WERI-Rb-1 (cell line): Measurements from ENCODE around the gene PIK3C2G.
"Not testable (repeated sequence)": the region's sequence is repeated elsewhere in the genome, so short reads cannot be mapped to it uniquely, and the experiment has no call there.

Experiments used
- DNase-seq: peaks from one replicate; pipeline ENCODE4 v3.0.0-alpha.2; 2020
- H3K27ac ChIP-seq: fragments of 250-450 bp; sonication (Bioruptor Pico); 2 replicates; pipeline ENCODE4 v1.5.1; 2020; ENCODE audit warnings: mild to moderate bottlenecking, moderate library complexity
- H3K27me3 ChIP-seq: fragments of 250-450 bp; sonication (Bioruptor Pico); 2 replicates; pipeline ENCODE4 v1.5.1; 2021; ENCODE audit warnings: mild to moderate bottlenecking, low read depth, moderate library complexity; ENCODE audit not compliant: insufficient read depth, severe bottlenecking
- H3K36me3 ChIP-seq: fragments of 250-450 bp; sonication (Bioruptor Pico); 2 replicates; pipeline ENCODE4 v1.5.1; 2020; ENCODE audit warnings: mild to moderate bottlenecking, moderate library complexity
- H3K4me3 ChIP-seq: 2 replicates; pipeline ENCODE4 v1.5.1; 2011; ENCODE audit warnings: low read depth, mild to moderate bottlenecking, control low read depth, low read length
- H3K9me3 ChIP-seq: fragments of 250-450 bp; sonication (Bioruptor Pico); 2 replicates; pipeline ENCODE4 v1.5.1; 2021; ENCODE audit warnings: mild to moderate bottlenecking, moderate library complexity; ENCODE audit not compliant: severe bottlenecking
- TF ChIP-seq, protein P1 (sequence below): IDR thresholded peaks from 2 replicates; pipeline ENCODE4 v1.5.1; 2011; ENCODE audit warnings: low read depth, mild to moderate bottlenecking, control low read depth, inconsistent platforms, low read length

The PIK3C2G gene

DNA sequence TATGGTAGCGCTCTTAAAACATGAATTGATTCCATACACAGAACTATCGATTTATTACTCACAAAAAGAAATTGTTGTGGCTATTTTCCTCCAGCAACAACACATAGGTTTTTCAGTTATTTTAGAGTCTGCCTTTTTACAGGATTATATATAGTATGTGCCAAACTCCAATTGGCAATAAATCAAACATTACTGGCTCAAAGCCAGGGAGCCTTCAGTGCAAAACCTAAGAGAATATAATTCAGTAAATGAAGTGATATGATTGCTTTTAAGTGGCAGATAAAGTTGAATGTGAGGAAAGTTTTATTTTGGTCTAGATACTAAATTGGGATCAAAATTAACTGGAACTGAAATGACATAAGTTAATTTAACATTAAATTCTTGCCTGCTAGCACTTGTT is 234.8 kb downstream of the PIK3C2G start:
- Histone ChIP-seq H3K4me3 (no peak overlapping the region), H3K36me3 (no peaks in the 10 kb centered on the region), H3K9me3 (no peaks in the 10 kb centered on the region), H3K27me3 (no peaks in the 10 kb centered on the region), H3K27ac (no peak overlapping the region)
- no peak for DNase-seq
- TF ChIP-seq, protein P1, sequence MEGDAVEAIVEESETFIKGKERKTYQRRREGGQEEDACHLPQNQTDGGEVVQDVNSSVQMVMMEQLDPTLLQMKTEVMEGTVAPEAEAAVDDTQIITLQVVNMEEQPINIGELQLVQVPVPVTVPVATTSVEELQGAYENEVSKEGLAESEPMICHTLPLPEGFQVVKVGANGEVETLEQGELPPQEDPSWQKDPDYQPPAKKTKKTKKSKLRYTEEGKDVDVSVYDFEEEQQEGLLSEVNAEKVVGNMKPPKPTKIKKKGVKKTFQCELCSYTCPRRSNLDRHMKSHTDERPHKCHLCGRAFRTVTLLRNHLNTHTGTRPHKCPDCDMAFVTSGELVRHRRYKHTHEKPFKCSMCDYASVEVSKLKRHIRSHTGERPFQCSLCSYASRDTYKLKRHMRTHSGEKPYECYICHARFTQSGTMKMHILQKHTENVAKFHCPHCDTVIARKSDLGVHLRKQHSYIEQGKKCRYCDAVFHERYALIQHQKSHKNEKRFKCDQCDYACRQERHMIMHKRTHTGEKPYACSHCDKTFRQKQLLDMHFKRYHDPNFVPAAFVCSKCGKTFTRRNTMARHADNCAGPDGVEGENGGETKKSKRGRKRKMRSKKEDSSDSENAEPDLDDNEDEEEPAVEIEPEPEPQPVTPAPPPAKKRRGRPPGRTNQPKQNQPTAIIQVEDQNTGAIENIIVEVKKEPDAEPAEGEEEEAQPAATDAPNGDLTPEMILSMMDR: no peak

DNA sequence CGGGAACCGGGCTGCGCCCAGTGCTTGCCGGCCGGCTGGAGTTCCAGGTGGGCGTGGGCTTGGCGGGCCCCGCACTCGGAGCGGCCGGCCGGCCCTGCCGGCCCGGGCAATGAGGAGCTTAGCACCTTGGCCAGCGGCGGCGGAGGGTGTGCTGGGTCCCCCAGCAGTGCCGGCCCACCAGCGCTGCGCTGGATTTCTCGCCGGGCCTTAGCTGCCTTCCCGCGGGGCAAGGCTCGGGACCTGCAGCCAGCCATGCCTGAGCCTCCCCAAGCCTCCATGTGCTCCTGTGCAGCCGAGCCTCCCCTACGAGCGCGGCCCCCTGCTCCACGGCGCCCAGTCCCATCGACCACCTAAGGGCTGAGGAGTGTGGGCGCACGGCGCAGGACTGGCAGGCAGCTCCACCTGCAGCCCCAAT is 238.8 kb downstream of the PIK3C2G start:
- not testable (repeated sequence) for H3K27ac ChIP-seq, H3K27me3 ChIP-seq, H3K4me3 ChIP-seq, H3K36me3 ChIP-seq, DNase-seq, H3K9me3 ChIP-seq

DNA sequence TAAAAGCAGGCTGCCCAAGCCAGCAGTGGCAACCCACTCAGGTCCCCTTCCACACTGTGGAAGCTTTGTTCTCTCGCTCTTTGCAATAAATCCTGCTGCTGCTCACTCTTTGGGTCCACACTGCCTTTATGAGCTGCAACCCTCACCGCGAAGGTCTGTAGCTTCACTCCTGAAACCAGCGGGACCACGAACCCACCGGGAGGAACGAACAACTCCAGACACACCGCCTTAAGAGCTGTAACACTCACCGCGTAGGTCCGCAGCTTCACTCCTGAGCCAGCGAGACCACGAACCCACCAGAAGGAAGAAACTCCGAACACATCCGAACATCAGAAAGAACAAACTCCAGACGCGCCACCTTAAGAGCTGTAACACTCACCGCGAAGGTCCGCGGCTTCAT is 239.4 kb downstream of the PIK3C2G start:
- DNase-seq, H3K9me3 ChIP-seq, H3K4me3 ChIP-seq, H3K27ac ChIP-seq, H3K27me3 ChIP-seq, H3K36me3 ChIP-seq: not testable (repeated sequence)

DNA sequence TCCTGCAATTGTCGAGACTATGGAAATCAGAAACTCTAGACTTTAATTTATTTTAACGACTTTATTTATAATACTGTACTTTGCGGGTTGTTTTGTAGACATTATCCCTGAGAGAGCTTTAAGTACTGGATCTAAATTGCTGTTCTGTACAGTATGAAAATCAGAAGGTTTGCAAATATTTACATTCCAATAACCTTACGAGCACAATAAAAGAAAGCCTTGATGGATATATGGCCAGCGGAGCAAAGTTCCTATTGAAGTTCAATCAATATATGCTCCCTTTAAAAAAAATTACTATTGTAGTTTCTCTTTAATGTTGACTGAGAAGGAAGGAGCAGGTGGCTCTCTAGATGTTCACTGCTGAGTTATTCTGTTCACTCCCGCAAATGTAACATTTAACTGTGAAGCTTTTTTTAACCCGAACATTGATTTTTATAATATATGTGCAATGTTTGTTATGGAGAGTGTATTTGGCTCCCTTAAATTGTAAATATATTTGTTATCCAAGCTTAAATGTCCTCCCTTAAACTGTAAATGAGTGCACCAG is 241.2 kb downstream of the PIK3C2G start:
- no peaks in the 10 kb centered on the region for H3K9me3 ChIP-seq
- no peaks in the 10 kb centered on the region for H3K27me3 ChIP-seq
- no peak overlapping the region for H3K4me3 ChIP-seq
- no peak overlapping the region for H3K27ac ChIP-seq
- DNase-seq: no peak
- no peaks in the 10 kb centered on the region for H3K36me3 ChIP-seq
- TF ChIP-seq, protein P1: no peak

DNA sequence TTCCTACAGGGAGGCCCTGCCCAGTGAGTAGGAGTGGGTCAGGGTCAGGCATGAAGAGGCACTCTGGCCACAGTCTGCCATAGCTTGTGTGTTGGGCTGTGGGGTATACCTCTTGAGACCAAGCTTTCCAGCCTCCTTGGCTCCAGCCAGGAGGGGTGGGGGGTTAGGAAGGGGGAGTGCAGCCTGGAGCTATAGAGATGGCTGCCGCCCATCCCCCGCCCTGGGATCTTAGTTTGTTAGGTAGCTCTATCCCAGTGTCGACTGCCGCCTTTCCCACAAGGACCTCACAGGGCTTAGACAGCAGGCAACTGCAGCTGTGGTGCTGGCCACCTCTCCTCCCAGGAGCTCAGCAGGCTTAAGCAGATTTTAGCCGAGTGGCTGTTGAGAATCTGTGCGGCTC is 260.1 kb downstream of the PIK3C2G start:
- TF ChIP-seq, protein P1: no peak
- H3K27me3 ChIP-seq: no peaks in the 10 kb centered on the region
- peak; percentile 6 for DNase-seq
- peaks cover 12% of the 10 kb centered on the region for H3K9me3 ChIP-seq
- H3K36me3 ChIP-seq: no peaks in the 10 kb centered on the region
- no peak overlapping the region for H3K27ac ChIP-seq
- H3K4me3 ChIP-seq: no peak overlapping the region

DNA sequence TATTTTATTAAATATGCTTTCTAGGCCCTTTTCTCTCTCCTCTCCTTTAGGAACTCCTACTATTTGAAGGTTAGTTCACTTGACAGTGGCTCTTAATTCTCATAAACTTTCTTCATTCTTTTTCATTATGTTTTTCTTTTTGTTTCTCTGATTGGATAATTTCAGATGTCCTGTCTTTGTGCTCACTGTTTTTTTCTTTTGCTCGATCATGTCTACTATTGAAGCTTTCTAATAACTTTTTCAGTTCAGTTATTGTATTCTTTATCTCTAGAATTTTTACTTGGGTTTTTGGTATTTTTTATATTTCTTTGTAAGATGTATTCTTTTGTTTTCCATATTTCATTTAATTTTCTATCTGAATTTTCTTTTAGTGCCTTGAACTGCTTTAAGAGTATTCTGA is 261.5 kb downstream of the PIK3C2G start:
- Histone ChIP-seq H3K27ac (no peak overlapping the region), H3K27me3 (no peaks in the 10 kb centered on the region), H3K9me3 (peaks cover 12% of the 10 kb centered on the region), H3K4me3 (no peak overlapping the region), H3K36me3 (no peaks in the 10 kb centered on the region)
- TF ChIP-seq, protein P1: no peak
- DNase-seq: no peak

DNA sequence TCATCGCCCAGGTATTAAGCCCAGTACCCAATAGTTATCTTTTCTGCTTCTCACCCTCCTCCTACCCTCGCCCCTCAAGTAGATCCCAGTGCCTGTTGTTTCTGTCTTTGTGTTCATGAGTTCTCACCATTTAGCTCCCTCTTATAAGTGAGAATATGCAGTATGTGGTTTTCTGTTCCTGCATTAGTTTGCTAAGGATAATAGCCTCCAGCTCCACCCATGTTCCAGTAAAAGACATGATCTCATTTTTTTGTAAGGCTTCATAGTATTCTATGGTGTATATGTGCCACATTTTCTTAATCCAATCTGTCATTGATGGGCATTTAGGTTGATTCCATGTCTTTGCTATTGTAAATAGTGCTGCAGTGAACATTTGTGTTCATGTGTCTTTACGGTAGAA is 281.2 kb downstream of the PIK3C2G start:
- not testable (repeated sequence) for H3K27ac ChIP-seq, H3K9me3 ChIP-seq, H3K36me3 ChIP-seq, DNase-seq, H3K27me3 ChIP-seq, H3K4me3 ChIP-seq
